Activated CD8-positive, alpha-beta memory T cell treated with anti-CD3 and anti-CD28 coated beads for 24 hours (primary cell): ENCODE data around the gene HSD3B1.
"Not testable (repeated sequence)": the region's sequence is repeated elsewhere in the genome, so short reads cannot be mapped to it uniquely, and the experiment has no call there.

Experiments used
- DNase-seq: peaks from one replicate; pipeline ENCODE4 v3.0.0-alpha.2; 2020

HSD3B1 gene

GRCh38 chr1:119492763-119493162 lies 14.2 kb upstream of the HSD3B1 start:
- DNase-seq: no peak

- DNase-seq: no peak
These were observed 2.2 kb upstream of the HSD3B1 start for GRCh38 chr1:119504831-119505230.

GRCh38 chr1:119510046-119510445 lies 3.0 kb downstream of the HSD3B1 start:
- no peak for DNase-seq

- no peak for DNase-seq
These were observed 8.2 kb downstream of the HSD3B1 start for GRCh38 chr1:119515221-119515620.

GRCh38 chr1:119516247-119516646 lies 9.2 kb downstream of the HSD3B1 start:
- no peak for DNase-seq

GRCh38 chr1:119516680-119517079 lies 9.7 kb downstream of the HSD3B1 start:
- DNase-seq: no peak

- DNase-seq: not testable (repeated sequence)
These were observed 10.7 kb downstream of the HSD3B1 start for GRCh38 chr1:119517667-119518066.

GRCh38 chr1:119531606-119532323 lies 24.8 kb downstream of the HSD3B1 start:
- DNase-seq: no peak

- no peak for DNase-seq
These were observed 25.4 kb downstream of the HSD3B1 start for GRCh38 chr1:119532324-119532910.

GRCh38 chr1:119535381-119535780 lies 28.4 kb downstream of the HSD3B1 start:
- no peak for DNase-seq

- no peak for DNase-seq
These were observed 31.0 kb downstream of the HSD3B1 start for GRCh38 chr1:119537966-119538365.

- DNase-seq: no peak
These were observed 32.6 kb downstream of the HSD3B1 start for GRCh38 chr1:119539636-119540035.

GRCh38 chr1:119541389-119541788 lies 34.4 kb downstream of the HSD3B1 start:
- DNase-seq: no peak

GRCh38 chr1:119542492-119542946 lies 35.5 kb downstream of the HSD3B1 start:
- no peak for DNase-seq

GRCh38 chr1:119544165-119544762 lies 37.3 kb downstream of the HSD3B1 start:
- no peak for DNase-seq

- DNase-seq: no peak
These were observed 39.6 kb downstream of the HSD3B1 start for GRCh38 chr1:119546641-119547040.

- DNase-seq: no peak
These were observed 40.3 kb downstream of the HSD3B1 start for GRCh38 chr1:119547306-119547705.

- no peak for DNase-seq
These were observed 40.8 kb downstream of the HSD3B1 start for GRCh38 chr1:119547805-119548204.

GRCh38 chr1:119549719-119550132 lies 42.7 kb downstream of the HSD3B1 start:
- no peak for DNase-seq

- DNase-seq: no peak
These were observed 43.4 kb downstream of the HSD3B1 start for GRCh38 chr1:119550381-119550780.

GRCh38 chr1:119551218-119551617 lies 44.2 kb downstream of the HSD3B1 start:
- DNase-seq: no peak

- DNase-seq: not testable (repeated sequence)
These were observed 45.6 kb downstream of the HSD3B1 start for GRCh38 chr1:119552656-119553055.

GRCh38 chr1:119553302-119554071 lies 46.5 kb downstream of the HSD3B1 start:
- not testable (repeated sequence) for DNase-seq
